Ascending aorta (tissue), 2 donors: ENCODE measurements around the gene CTSE. TPM values are rescaled to one million over a fixed set of nuclear protein-coding genes. Genes with fewer than 3 reads are reported as not detected.

Experiments used
- DNase-seq, 2 donors: peaks; one replicate each; pipeline ENCODE4 v3.0.0-alpha.2; 2019; ENCODE audit warnings: low spot score in 2 of 2
- H3K27ac ChIP-seq, 2 donors: fragments of 200-600 bp; sonication (generic); one replicate each; pipeline ENCODE4 v1.5.1; 2016 to 2017; ENCODE audit warnings: mild to moderate bottlenecking in 1 of 2
- H3K27me3 ChIP-seq: fragments of 200-600 bp; sonication (generic); one replicate; pipeline ENCODE4 v1.5.1; 2017
- H3K36me3 ChIP-seq, 2 donors: fragments of 200-600 bp; sonication (generic); one replicate each; pipeline ENCODE4 v1.5.1; 2016
- H3K4me1 ChIP-seq, 2 donors: fragments of 200-600 bp; sonication (generic); one replicate each; pipeline ENCODE4 v1.5.1; 2016 to 2017; ENCODE audit warnings: mild to moderate bottlenecking in 1 of 2
- H3K4me3 ChIP-seq, 2 donors: fragments of 200-600 bp; sonication (generic); one replicate each; pipeline ENCODE4 v1.5.1; 2016 to 2017; ENCODE audit warnings: mild to moderate bottlenecking in 1 of 2
- H3K9me3 ChIP-seq, 2 donors: fragments of 200-600 bp; sonication (generic); one replicate each; pipeline ENCODE4 v1.5.1; 2016
- intact Hi-C: fragments of 100-400 bp; cut with DNase I; formaldehyde crosslinking; loops from one replicate; pipeline ENCODE4 v1.15.1; 2023
- total RNA-seq: library from RNA; depleted of rRNA; stranded (reverse); fragments of >200 nt; gene quantifications from one replicate; pipeline ENCODE4 v1.1.0, GENCODE V29; 2016
- TF ChIP-seq, protein P1 (sequence below), 3 experiments: fragments of 200-600 bp in 2 of 3; fragments of 450-650 bp in 1 of 3; sonication (generic) in 2 of 3; IDR thresholded peaks; one replicate each; pipeline ENCODE4 v1.5.1; 2016 to 2019; ENCODE audit warnings: antibody characterized with exemption in 3 of 3, mild to moderate bottlenecking in 1 of 3, moderate library complexity in 1 of 3

CTSE gene
- total RNA-seq, 1 donor from 2014 or later = not detected

DNA sequence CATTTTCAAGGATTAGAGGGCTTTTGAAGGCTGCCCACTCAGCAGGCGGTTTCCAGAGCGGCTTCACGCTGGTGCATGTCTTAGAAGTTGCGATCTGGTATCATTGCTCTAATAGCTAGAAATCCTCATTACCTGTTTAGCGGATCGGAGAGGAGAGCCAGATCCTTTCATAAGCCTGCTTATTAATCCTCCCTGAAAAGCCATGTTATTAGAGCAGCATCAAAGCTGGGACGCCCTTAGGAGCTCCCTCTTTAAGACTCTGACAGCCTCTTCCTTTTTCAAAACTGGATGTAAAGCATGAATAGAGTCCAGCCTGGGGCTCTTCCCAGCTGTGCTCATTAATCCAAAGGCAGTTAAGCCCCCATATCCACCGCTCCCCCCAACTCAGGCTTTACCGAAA is 13.9 kb upstream of the CTSE start:
- intact Hi-C loops = no loop called here
- Histone ChIP-seq H3K36me3 (no peaks in the 10 kb centered on the region), H3K4me1 (no peaks in the 10 kb centered on the region), H3K4me3 (no peak overlapping the region), H3K27ac (no peak overlapping the region), H3K27me3 (no peaks in the 10 kb centered on the region), H3K9me3 (no peaks in the 10 kb centered on the region)
- TF ChIP-seq, protein P1, sequence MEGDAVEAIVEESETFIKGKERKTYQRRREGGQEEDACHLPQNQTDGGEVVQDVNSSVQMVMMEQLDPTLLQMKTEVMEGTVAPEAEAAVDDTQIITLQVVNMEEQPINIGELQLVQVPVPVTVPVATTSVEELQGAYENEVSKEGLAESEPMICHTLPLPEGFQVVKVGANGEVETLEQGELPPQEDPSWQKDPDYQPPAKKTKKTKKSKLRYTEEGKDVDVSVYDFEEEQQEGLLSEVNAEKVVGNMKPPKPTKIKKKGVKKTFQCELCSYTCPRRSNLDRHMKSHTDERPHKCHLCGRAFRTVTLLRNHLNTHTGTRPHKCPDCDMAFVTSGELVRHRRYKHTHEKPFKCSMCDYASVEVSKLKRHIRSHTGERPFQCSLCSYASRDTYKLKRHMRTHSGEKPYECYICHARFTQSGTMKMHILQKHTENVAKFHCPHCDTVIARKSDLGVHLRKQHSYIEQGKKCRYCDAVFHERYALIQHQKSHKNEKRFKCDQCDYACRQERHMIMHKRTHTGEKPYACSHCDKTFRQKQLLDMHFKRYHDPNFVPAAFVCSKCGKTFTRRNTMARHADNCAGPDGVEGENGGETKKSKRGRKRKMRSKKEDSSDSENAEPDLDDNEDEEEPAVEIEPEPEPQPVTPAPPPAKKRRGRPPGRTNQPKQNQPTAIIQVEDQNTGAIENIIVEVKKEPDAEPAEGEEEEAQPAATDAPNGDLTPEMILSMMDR (IDR thresholded peaks at IDR 0.05) = no peak
- no peak for DNase-seq

DNA sequence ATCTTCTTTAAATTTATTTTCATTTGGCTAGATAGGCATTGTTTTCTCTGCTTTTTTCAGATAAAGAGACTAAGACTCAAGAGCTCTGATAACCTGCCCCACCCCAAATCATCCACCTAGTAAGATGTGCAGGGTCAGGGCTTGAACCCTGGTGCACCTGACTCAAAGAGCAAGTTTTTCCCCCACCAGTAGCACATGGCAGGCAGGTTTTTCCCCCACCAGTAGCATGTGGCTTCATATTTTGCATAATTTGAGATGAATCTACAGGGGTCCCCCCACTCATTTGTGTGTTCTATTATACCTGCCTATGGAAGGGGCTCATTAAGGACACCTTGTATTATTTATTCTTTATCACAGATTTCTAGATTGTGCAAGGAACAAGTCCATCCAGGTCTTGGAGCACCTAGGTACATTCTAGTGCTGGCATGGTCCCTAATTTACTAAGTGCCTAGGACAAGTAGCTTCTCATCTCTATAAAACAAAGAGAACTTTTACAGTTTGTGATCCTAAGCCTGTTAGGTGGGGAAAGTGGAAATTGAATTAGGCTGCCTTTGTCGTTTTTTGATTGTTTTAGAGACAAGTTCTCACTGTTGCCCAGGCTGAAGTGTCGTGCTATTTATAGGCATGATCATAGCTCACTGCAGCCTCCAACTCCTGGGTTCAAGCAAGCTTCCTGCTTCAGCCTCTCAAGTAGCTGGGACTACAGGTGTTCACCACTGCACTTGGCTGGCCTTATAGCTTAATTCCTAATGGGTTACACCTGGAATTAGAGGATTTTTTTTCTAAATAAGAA is 13.2 kb upstream of the CTSE start:
- Histone ChIP-seq H3K27ac (no peak overlapping the region), H3K27me3 (no peaks in the 10 kb centered on the region), H3K36me3 (no peaks in the 10 kb centered on the region), H3K4me3 (no peak overlapping the region), H3K9me3 (no peaks in the 10 kb centered on the region), H3K4me1 (no peaks in the 10 kb centered on the region)
- TF ChIP-seq, protein P1 (IDR thresholded peaks at IDR 0.05) = no peak
- no peak for DNase-seq
- intact Hi-C loops = no loop called here

DNA sequence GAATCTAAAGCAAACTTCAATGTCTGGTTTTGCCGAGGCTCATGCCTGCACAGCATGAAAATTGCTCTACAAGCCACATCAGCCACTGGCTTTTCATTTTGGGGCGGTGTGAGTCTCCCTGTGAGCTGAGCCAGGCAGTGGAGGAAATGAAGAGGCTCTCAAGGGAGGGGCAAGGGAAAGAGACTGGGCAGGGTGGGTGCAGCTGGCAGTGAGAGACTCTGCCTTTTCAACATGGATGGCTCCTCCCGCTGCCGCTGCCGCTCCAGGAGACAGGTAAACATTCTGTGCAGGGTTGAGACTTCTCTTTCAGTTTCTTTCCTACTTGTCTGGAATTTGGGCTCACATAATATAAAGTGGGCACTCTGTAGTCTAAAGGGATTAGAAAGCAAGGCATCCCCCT is 11.3 kb upstream of the CTSE start:
- Histone ChIP-seq H3K9me3 (no peaks in the 10 kb centered on the region), H3K27ac (no peak overlapping the region), H3K27me3 (no peaks in the 10 kb centered on the region), H3K4me3 (no peak overlapping the region), H3K36me3 (no peaks in the 10 kb centered on the region), H3K4me1 (no peaks in the 10 kb centered on the region)
- no peak for DNase-seq
- intact Hi-C loops = no loop called here
- TF ChIP-seq, protein P1 (IDR thresholded peaks at IDR 0.05) = no peak

DNA sequence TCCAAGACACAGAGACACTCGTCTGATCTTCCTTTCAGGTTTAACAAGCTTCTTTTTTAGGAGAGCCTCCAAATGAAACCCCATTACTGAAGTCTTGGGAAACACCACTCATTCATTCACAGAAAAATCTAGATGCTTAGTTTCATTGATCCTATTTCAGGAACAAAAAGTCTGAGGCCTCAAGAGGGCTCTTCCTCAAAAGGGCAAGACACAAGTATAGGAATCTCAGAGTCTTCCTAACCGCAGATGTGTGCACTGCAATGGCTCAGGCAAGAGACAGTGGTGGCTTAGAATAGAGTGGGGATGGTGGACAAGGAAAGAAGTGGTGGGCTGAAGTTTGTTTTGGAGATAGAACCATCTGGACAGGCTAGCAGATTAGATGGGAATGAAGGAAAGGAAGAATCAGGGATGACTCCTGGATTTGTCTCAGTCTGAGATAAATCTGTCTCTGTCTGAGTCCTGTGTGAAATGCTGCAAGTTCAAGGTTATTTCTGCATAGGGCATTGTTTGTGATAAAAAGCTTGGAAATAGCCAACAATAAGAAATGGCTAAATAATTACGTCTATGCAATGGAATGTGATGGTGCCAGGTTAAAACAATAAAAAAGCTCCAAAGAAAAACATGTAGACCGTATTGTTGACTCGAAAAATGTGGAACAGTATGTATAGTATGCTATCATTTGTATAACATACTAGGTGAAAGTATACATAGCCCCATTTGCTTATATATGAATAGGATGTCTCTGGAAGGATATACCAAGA is 8.9 kb upstream of the CTSE start:
- TF ChIP-seq, protein P1 (IDR thresholded peaks at IDR 0.05) = no peak
- intact Hi-C loops = loop anchor here (5.0 kb wide), 1 partner anchor 75 kb away; no protein-coding TSS in a partner anchor
- Histone ChIP-seq H3K27ac (no peak overlapping the region), H3K4me3 (no peak overlapping the region), H3K4me1 (no peaks in the 10 kb centered on the region), H3K27me3 (no peaks in the 10 kb centered on the region), H3K36me3 (no peaks in the 10 kb centered on the region), H3K9me3 (no peaks in the 10 kb centered on the region)
- no peak for DNase-seq

DNA sequence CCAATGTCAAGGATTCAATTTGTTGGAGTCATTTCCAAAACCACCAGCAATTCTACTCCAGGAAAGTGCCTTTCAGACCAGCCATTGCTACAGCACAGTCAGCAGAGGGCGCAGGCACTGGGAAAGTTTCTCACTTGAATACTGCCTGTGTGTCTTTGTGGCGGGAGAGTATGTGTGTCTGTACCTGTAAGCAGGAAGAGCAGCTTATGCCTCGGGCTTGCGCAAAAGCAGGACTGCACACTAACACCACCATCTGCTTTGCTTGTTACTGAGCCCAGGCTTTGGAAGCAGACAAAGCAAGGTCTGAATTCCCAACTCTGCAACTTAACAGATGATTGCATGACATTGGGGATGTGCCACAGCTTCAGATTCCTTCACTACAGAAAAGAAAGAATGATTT is 7.0 kb upstream of the CTSE start:
- peak in 1 of 2 donors; percentile 68 for DNase-seq
- H3K4me1 ChIP-seq = no peaks in the 10 kb centered on the region
- H3K36me3 ChIP-seq = no peaks in the 10 kb centered on the region
- H3K4me3 ChIP-seq = no peak overlapping the region
- H3K27ac ChIP-seq = no peak overlapping the region
- TF ChIP-seq, protein P1 (IDR thresholded peaks at IDR 0.05) = peak; percentile 32 to 66 (median 53)
- H3K9me3 ChIP-seq = no peaks in the 10 kb centered on the region
- no peaks in the 10 kb centered on the region for H3K27me3 ChIP-seq
- intact Hi-C loops = loop anchor here (5.0 kb wide), 1 partner anchor 77 kb away; no protein-coding TSS in a partner anchor
